Cardiac muscle cell (in vitro differentiated cells and primary cell): ENCODE data around the gene RGS3. TPM values are rescaled to one million over a fixed set of nuclear protein-coding genes. Genes with fewer than 3 reads are reported as not detected.

ENCODE experiments used
- DNase-seq, 2 donors: peaks; one replicate each; pipeline versions ENCODE4 v3.0.0 to v3.0.0-alpha.2; 2010 to 2017; ENCODE audit warnings: low read depth in 1 of 2, low spot score in 1 of 2
- H3K27ac ChIP-seq: fragments of 200-600 bp; sonication (generic); 2 replicates; pipeline ENCODE4 v1.5.1; 2016
- H3K27me3 ChIP-seq: fragments of 200-600 bp; sonication (generic); 2 replicates; pipeline ENCODE4 v1.6.0; 2016; ENCODE audit warnings: control low read depth
- H3K36me3 ChIP-seq: fragments of 200-600 bp; sonication (generic); 2 replicates; pipeline ENCODE4 v1.5.1; 2016; ENCODE audit warnings: control low read depth
- H3K4me1 ChIP-seq: fragments of 200-600 bp; sonication (generic); 2 replicates; pipeline ENCODE4 v1.8.1; 2017; ENCODE audit warnings: low read depth, mild to moderate bottlenecking, mixed run types
- H3K4me3 ChIP-seq: fragments of 200-600 bp; sonication (generic); 2 replicates; pipeline ENCODE4 v1.5.1; 2016; ENCODE audit warnings: mild to moderate bottlenecking
- H3K9me3 ChIP-seq: fragments of 200-600 bp; sonication (generic); 2 replicates; pipeline ENCODE4 v1.5.1; 2017; ENCODE audit warnings: low read depth, mild to moderate bottlenecking, control low read depth
- CTCF ChIP-seq: IDR thresholded peaks from 2 replicates; pipeline ENCODE4 v1.5.1; 2012; ENCODE audit warnings: low read depth, mild to moderate bottlenecking, low read length
- polyA plus RNA-seq: library from polyadenylated mRNA; unstranded; fragments of >200 nt; fragmentation: Nextera tagmentation; extraction: Ambion mirVana; gene quantifications from 2 replicates; pipeline ENCODE4 v1.2.1, GENCODE V29; 2016
- total RNA-seq: library from RNA; depleted of rRNA; stranded (reverse); fragments of >200 nt; gene quantifications from 2 replicates; pipeline ENCODE4 v1.2.3, GENCODE V29; 2016

The RGS3 gene
- total and polyA plus RNA-seq, 2 experiments from 2014 or later: 94.7 to 126 TPM

DNA sequence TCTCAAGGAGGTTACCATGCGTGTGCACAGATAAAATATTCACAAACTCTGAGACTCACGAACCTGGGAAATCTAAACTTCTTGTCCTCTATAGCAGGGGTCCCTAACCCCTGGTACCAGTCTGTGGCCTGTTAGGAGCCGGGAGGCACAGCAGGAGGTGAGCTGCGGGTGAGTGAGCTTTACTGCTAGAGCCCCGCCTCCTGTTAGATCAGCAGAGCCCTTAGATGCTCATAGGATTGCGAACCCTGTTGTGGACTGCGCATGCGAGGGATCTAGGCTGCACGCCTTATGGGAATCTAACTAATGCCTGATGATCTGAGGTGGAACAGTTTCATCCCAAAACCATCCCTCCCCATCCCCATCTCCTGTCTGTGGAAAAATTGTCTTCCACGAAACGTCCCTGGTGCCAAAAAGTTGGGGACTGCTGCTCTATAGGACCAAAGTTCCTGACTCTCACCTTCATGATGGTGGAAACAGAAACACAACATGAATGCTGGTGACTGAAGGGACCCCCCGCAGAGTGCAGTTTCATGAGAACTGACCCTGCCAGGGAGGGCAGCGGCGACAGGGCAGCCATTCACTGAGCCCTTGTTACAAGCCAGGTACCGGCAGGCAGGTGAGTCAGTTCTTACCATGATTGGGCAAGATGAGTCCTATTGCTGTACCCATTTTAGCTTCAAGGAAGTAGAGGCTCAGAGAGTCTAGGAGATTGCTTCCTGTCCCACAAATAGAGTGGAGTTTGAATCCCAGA is 181.9 kb downstream of the RGS3 start:
- H3K27me3 ChIP-seq: peaks cover 10% of the 10 kb centered on the region
- H3K9me3 ChIP-seq: no peaks in the 10 kb centered on the region
- H3K27ac ChIP-seq: no peak overlapping the region
- no peaks in the 10 kb centered on the region for H3K36me3 ChIP-seq
- H3K4me3 ChIP-seq: no peak overlapping the region
- H3K4me1 ChIP-seq: peaks cover 10% of the 10 kb centered on the region
- DNase-seq: no peak
- TF ChIP-seq CTCF: no peak

GRCh38 chr9:113645978-113646253 is 182.4 kb downstream of the RGS3 start:
- no peak for DNase-seq
- Histone ChIP-seq H3K36me3 (no peaks in the 10 kb centered on the region), H3K4me1 (peaks cover 10% of the 10 kb centered on the region), H3K9me3 (no peaks in the 10 kb centered on the region), H3K27me3 (peaks cover 10% of the 10 kb centered on the region), H3K27ac (no peak overlapping the region), H3K4me3 (no peak overlapping the region)
- TF ChIP-seq CTCF: no peak

- no peak overlapping the region for H3K4me3 ChIP-seq
- TF ChIP-seq CTCF: no peak
- H3K36me3 ChIP-seq: no peaks in the 10 kb centered on the region
- peaks cover 10% of the 10 kb centered on the region for H3K27me3 ChIP-seq
- peaks cover 10% of the 10 kb centered on the region for H3K4me1 ChIP-seq
- DNase-seq: no peak
- H3K27ac ChIP-seq: no peak overlapping the region
- no peaks in the 10 kb centered on the region for H3K9me3 ChIP-seq
Measured at GRCh38 chr9:113646491-113646890, 183.0 kb downstream of the RGS3 start.

Other genes starting within 250 kb of the RGS3 start
- gene FKBP15, start 242.4 kb upstream of the RGS3 start, total RNA-seq: 17.6 and 20.6 TPM in 2 replicates
- gene FKBP15, start 242.4 kb upstream of the RGS3 start, polyA plus RNA-seq: 10.9 and 15.7 TPM in 2 replicates
- 19.7 and 26.6 TPM in 2 replicates for gene SLC31A1, start 242.2 kb upstream of the RGS3 start, total RNA-seq
- 27.8 and 32.6 TPM in 2 replicates for gene SLC31A1, start 242.2 kb upstream of the RGS3 start, polyA plus RNA-seq
- gene CDC26, start 188.2 kb upstream of the RGS3 start, total RNA-seq: 29.7 and 33.9 TPM in 2 replicates
- 50.0 and 60.7 TPM in 2 replicates for gene CDC26, start 188.2 kb upstream of the RGS3 start, polyA plus RNA-seq
- gene PRPF4, start 188.1 kb upstream of the RGS3 start, total RNA-seq: 20.6 and 21.1 TPM in 2 replicates
- 26.7 and 30.6 TPM in 2 replicates for gene PRPF4, start 188.1 kb upstream of the RGS3 start, polyA plus RNA-seq
- 0.06 and 0.53 TPM in 2 replicates for gene RNF183, start 160.4 kb upstream of the RGS3 start, total RNA-seq
- 0.40 and 0.49 TPM in 2 replicates for gene RNF183, start 160.4 kb upstream of the RGS3 start, polyA plus RNA-seq
- 2.2 and 4.1 TPM in 2 replicates for gene WDR31, start 123.5 kb upstream of the RGS3 start, total RNA-seq
- gene WDR31, start 123.5 kb upstream of the RGS3 start, polyA plus RNA-seq: 5.4 and 8.8 TPM in 2 replicates
- gene BSPRY, start 114.2 kb upstream of the RGS3 start, total RNA-seq: 0.32 and 1.2 TPM in 2 replicates
- 0.93 and 2.1 TPM in 2 replicates for gene BSPRY, start 114.2 kb upstream of the RGS3 start, polyA plus RNA-seq
- 44.6 and 45.5 TPM in 2 replicates for gene HDHD3, start 86.7 kb upstream of the RGS3 start, total RNA-seq
- 28.4 and 32.1 TPM in 2 replicates for gene HDHD3, start 86.7 kb upstream of the RGS3 start, polyA plus RNA-seq
- gene ALAD, start 62.4 kb upstream of the RGS3 start, total RNA-seq: 16.6 and 19.1 TPM in 2 replicates
- 17.3 and 20.3 TPM in 2 replicates for gene ALAD, start 62.4 kb upstream of the RGS3 start, polyA plus RNA-seq
- 36.5 TPM in 2 replicates for gene POLE3, start 53.1 kb upstream of the RGS3 start, total RNA-seq
- 45.5 and 54.0 TPM in 2 replicates for gene POLE3, start 53.1 kb upstream of the RGS3 start, polyA plus RNA-seq
- gene C9orf43, start 53.0 kb upstream of the RGS3 start, total RNA-seq: 0.42 and 2.3 TPM in 2 replicates
- 1.4 TPM in 1 of 2 replicates, not detected in the other for gene C9orf43, start 53.0 kb upstream of the RGS3 start, polyA plus RNA-seq